Tibial nerve (tissue), 4 donors: ENCODE data around the gene HSPA9. TPM values are rescaled to one million over a fixed set of nuclear protein-coding genes. Genes with fewer than 3 reads are reported as not detected.

Source experiments
- DNase-seq, 2 donors: peaks; one replicate each; pipeline ENCODE4 v3.0.0-alpha.2; 2019; ENCODE audit warnings: low spot score in 2 of 2
- H3K27ac ChIP-seq, 4 donors: fragments of 200-600 bp; sonication (generic) in 3 of 4; one replicate each; pipeline ENCODE4 v1.5.1; 2017 to 2019; ENCODE audit warnings: mild to moderate bottlenecking in 1 of 4
- H3K27me3 ChIP-seq, 2 donors: fragments of 200-600 bp; sonication (generic) in 1 of 2; one replicate each; pipeline versions ENCODE4 v1.5.1 to v1.6.0; 2017 to 2019
- H3K36me3 ChIP-seq, 3 donors: fragments of 200-600 bp; sonication (generic); one replicate each; pipeline ENCODE4 v1.5.1; 2018 to 2019
- H3K4me1 ChIP-seq, 4 donors: fragments of 200-600 bp; sonication (generic) in 3 of 4; one replicate each; pipeline ENCODE4 v1.5.1; 2017 to 2019
- H3K4me3 ChIP-seq, 4 donors: fragments of 200-600 bp; sonication (generic) in 3 of 4; one replicate each; pipeline ENCODE4 v1.5.1; 2017 to 2019; ENCODE audit warnings: mild to moderate bottlenecking in 1 of 4, moderate library complexity in 1 of 4
- H3K9me3 ChIP-seq, 4 donors: fragments of 200-600 bp; sonication (generic) in 3 of 4; one replicate each; pipeline ENCODE4 v1.5.1; 2017 to 2019
- CTCF ChIP-seq, 5 experiments: fragments of 200-600 bp in 3 of 5; fragments of 450-650 bp in 2 of 5; sonication (generic) in 3 of 5; IDR thresholded peaks; one replicate each; pipeline ENCODE4 v1.5.1; 2016 to 2019; ENCODE audit warnings: antibody characterized with exemption in 5 of 5, mild to moderate bottlenecking in 3 of 5, moderate library complexity in 2 of 5
- EP300 ChIP-seq, 2 donors: sonication (generic); formaldehyde crosslinking; IDR thresholded peaks; one replicate each; pipeline ENCODE4 v1.6.1; 2017; ENCODE audit warnings: antibody characterized with exemption in 2 of 2, mild to moderate bottlenecking in 1 of 2
- POLR2A ChIP-seq, 2 donors: fragments of 450-650 bp; IDR thresholded peaks; one replicate each; pipeline ENCODE4 v1.6.1; 2017; ENCODE audit warnings: antibody characterized with exemption in 2 of 2, mild to moderate bottlenecking in 2 of 2, moderate library complexity in 2 of 2
- WGBS, 2 donors: methylation state at CpG; one replicate each; pipeline ENCODE4 v1.1.5; 2018; 5-methylcytosine and 5-hydroxymethylcytosine counted together
- total RNA-seq, 4 donors: library from RNA; depleted of rRNA; stranded (reverse); fragments of >200 nt; gene quantifications; one replicate each; pipeline ENCODE4 v1.1.0, GENCODE V29; 2016

HSPA9 gene
- total RNA-seq, 4 donors from 2014 or later: 154 to 230 (median 201) TPM

- DNase-seq: no peak
- 80 to 82% methylated on average over 6 of the region's 6 CpGs for WGBS, 2 donors
These were observed 31.3 kb upstream of the HSPA9 start for GRCh38 chr5:138606378-138607064.

GRCh38 chr5:138605254-138605972 lies 30.2 kb upstream of the HSPA9 start:
- H3K27ac ChIP-seq: no peak overlapping the region
- 48 to 71% methylated on average over 2 of the region's 2 CpGs for WGBS, 2 donors
- DNase-seq: no peak
- H3K4me3 ChIP-seq: no peak overlapping the region
- no peaks in the 10 kb centered on the region for H3K36me3 ChIP-seq
- H3K4me1 ChIP-seq: peaks cover 0 to 13% (median 0%) of the 10 kb centered on the region in 4 donors
- TF ChIP-seq EP300 (IDR thresholded peaks at IDR 0.05): no peak
- no peak for TF ChIP-seq POLR2A (IDR thresholded peaks at IDR 0.05)
- no peak for TF ChIP-seq CTCF (IDR thresholded peaks at IDR 0.05)
- H3K9me3 ChIP-seq: no peaks in the 10 kb centered on the region
- no peaks in the 10 kb centered on the region for H3K27me3 ChIP-seq

More at GRCh38 chr5:138606378-138607064, 31.3 kb upstream of the HSPA9 start:
- no peak overlapping the region for H3K27ac ChIP-seq
- H3K27me3 ChIP-seq: no peaks in the 10 kb centered on the region
- no peaks in the 10 kb centered on the region for H3K36me3 ChIP-seq
- no peak overlapping the region for H3K4me3 ChIP-seq
- peaks cover 0 to 24% (median 4%) of the 10 kb centered on the region in 4 donors for H3K4me1 ChIP-seq
- TF ChIP-seq POLR2A (IDR thresholded peaks at IDR 0.05) (no peak), EP300 (IDR thresholded peaks at IDR 0.05) (no peak), CTCF (IDR thresholded peaks at IDR 0.05) (no peak)
- H3K9me3 ChIP-seq: no peaks in the 10 kb centered on the region

DNA sequence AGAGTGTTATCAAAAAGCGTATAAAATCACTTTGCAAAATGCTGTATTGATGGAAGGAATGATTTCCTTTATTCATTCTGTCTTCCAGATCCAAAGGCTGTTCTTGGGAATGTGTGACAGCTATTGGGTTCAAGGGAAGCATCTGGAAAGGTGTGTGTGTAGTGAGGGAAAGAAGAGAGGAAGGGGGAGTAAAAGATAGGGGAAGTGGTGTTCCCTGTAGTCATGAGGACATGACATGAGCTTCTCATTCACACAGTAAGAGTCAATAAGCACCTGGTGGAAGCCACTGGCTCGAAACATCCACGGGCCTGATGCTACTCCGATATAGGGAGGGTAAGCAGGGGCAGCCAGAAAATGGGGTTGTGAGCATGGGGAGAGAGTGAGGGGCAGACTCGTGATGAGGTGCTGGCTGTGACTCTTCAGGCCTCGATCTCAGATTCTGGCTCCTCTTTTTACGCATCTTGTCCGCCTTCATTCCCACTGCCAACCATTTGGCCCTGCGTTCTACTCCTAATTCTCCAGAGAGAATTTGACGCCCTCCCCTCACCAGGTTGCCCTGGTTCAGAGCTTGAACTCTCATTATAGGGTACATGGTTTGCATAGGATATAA lies 29.1 kb upstream of the HSPA9 start:
- TF ChIP-seq CTCF (IDR thresholded peaks at IDR 0.05): no peak
- TF ChIP-seq POLR2A (IDR thresholded peaks at IDR 0.05): no peak
- TF ChIP-seq EP300 (IDR thresholded peaks at IDR 0.05): no peak
- Histone ChIP-seq H3K27ac (no peak overlapping the region), H3K36me3 (no peaks in the 10 kb centered on the region), H3K9me3 (no peaks in the 10 kb centered on the region), H3K4me1 (peaks cover 0 to 1% (median 0%) of the 10 kb centered on the region in 4 donors), H3K27me3 (no peaks in the 10 kb centered on the region), H3K4me3 (no peak overlapping the region)
- WGBS, 2 donors: 94 to 95% methylated on average over 10 of the region's 10 CpGs
- DNase-seq: no peak

GRCh38 chr5:138603249-138603920 lies 28.2 kb upstream of the HSPA9 start:
- 60 to 76% methylated on average over 4 to 5 of the region's 5 CpGs for WGBS, 2 donors
- DNase-seq: no peak
- no peaks in the 10 kb centered on the region for H3K9me3 ChIP-seq
- no peaks in the 10 kb centered on the region for H3K36me3 ChIP-seq
- no peaks in the 10 kb centered on the region for H3K27me3 ChIP-seq
- no peak overlapping the region for H3K4me3 ChIP-seq
- H3K4me1 ChIP-seq: no peaks in the 10 kb centered on the region
- TF ChIP-seq EP300 (IDR thresholded peaks at IDR 0.05) (no peak), CTCF (IDR thresholded peaks at IDR 0.05) (no peak), POLR2A (IDR thresholded peaks at IDR 0.05) (no peak)
- no peak overlapping the region for H3K27ac ChIP-seq
